ENCODE results near the gene HOXA13. TPM values are rescaled to one million over a fixed set of nuclear protein-coding genes. Genes with fewer than 3 reads are reported as not detected.

The HOXA13 gene
- total and polyA plus RNA-seq, 4 donors: 0.10 TPM; not detected in 3

- H3K4me1 ChIP-seq (ENCODE audit: control insufficient read depth, insufficient read depth, low read length): peaks cover 58% of the 10 kb centered on the region
- WGBS (ENCODE audit: insufficient coverage): 1% methylated on average over 41 of the region's 43 CpGs
These were observed 43.7 kb upstream of the HOXA13 start for GRCh38 chr7:27243340-27244163.

GRCh38 chr7:27242555-27243339 is 42.9 kb upstream of the HOXA13 start, which contains the start of gene EVX1:
TSS of gene EVX1 (plus strand) at chr7:27242802. CDS start at chr7:27243031, 229 bp downstream.
- Histone ChIP-seq H3K4me3 (ENCODE audit: low read depth, low read length) (no peak within 1 kb of the TSS), H3K27me3 (ENCODE audit: control insufficient read depth, insufficient read depth, low read length) (peaks cover 99% of the 10 kb centered on the region), H3K9me3 (ENCODE audit: control insufficient read depth, insufficient read depth, low read length) (no peaks in the 10 kb centered on the region), H3K27ac (ENCODE audit: low read depth, low read length) (no peak within 1 kb of the TSS), H3K4me1 (ENCODE audit: control insufficient read depth, insufficient read depth, low read length) (peaks cover 58% of the 10 kb centered on the region), H3K36me3 (ENCODE audit: control insufficient read depth, insufficient read depth, low read length) (no peaks in the 10 kb centered on the region)
- WGBS (ENCODE audit: insufficient coverage): under 1% methylated on average over 52 of the region's 62 CpGs
- peak in 1 of 6 donors; percentile 74 for DNase-seq (ENCODE audit: low read depth in 4 of 6, low spot score in 6 of 6)

More at GRCh38 chr7:27243340-27244163, 43.7 kb upstream of the HOXA13 start:
- Histone ChIP-seq H3K9me3 (ENCODE audit: control insufficient read depth, insufficient read depth, low read length) (no peaks in the 10 kb centered on the region), H3K27me3 (ENCODE audit: control insufficient read depth, insufficient read depth, low read length) (peaks cover 99% of the 10 kb centered on the region), H3K4me3 (ENCODE audit: low read depth, low read length) (no peak overlapping the region), H3K27ac (ENCODE audit: low read depth, low read length) (no peak overlapping the region), H3K36me3 (ENCODE audit: control insufficient read depth, insufficient read depth, low read length) (no peaks in the 10 kb centered on the region)
- no peak for DNase-seq (ENCODE audit: low read depth in 4 of 6, low spot score in 6 of 6)

- Histone ChIP-seq H3K4me1 (ENCODE audit: control insufficient read depth, insufficient read depth, low read length) (peaks cover 58% of the 10 kb centered on the region), H3K4me3 (ENCODE audit: low read depth, low read length) (no peak overlapping the region), H3K9me3 (ENCODE audit: control insufficient read depth, insufficient read depth, low read length) (no peaks in the 10 kb centered on the region), H3K27ac (ENCODE audit: low read depth, low read length) (no peak overlapping the region), H3K36me3 (ENCODE audit: control insufficient read depth, insufficient read depth, low read length) (no peaks in the 10 kb centered on the region), H3K27me3 (ENCODE audit: control insufficient read depth, insufficient read depth, low read length) (peaks cover 99% of the 10 kb centered on the region)
- 2% methylated on average over 14 of the region's 14 CpGs for WGBS (ENCODE audit: insufficient coverage)
- no peak for DNase-seq (ENCODE audit: low read depth in 4 of 6, low spot score in 6 of 6)
These were observed 42.3 kb upstream of the HOXA13 start for GRCh38 chr7:27242154-27242553.

GRCh38 chr7:27241189-27242056 is 41.5 kb upstream of the HOXA13 start:
- Histone ChIP-seq H3K9me3 (ENCODE audit: control insufficient read depth, insufficient read depth, low read length) (no peaks in the 10 kb centered on the region), H3K4me1 (ENCODE audit: control insufficient read depth, insufficient read depth, low read length) (peaks cover 56% of the 10 kb centered on the region), H3K27me3 (ENCODE audit: control insufficient read depth, insufficient read depth, low read length) (peaks cover 99% of the 10 kb centered on the region), H3K4me3 (ENCODE audit: low read depth, low read length) (no peak overlapping the region), H3K27ac (ENCODE audit: low read depth, low read length) (no peak overlapping the region), H3K36me3 (ENCODE audit: control insufficient read depth, insufficient read depth, low read length) (no peaks in the 10 kb centered on the region)
- WGBS (ENCODE audit: insufficient coverage): 10% methylated on average over 7 of the region's 17 CpGs
- DNase-seq (ENCODE audit: low read depth in 4 of 6, low spot score in 6 of 6): no peak

GRCh38 chr7:27240015-27240731 is 40.3 kb upstream of the HOXA13 start:
- Histone ChIP-seq H3K27ac (ENCODE audit: low read depth, low read length) (no peak overlapping the region), H3K27me3 (ENCODE audit: control insufficient read depth, insufficient read depth, low read length) (peaks cover 100% of the 10 kb centered on the region), H3K4me3 (ENCODE audit: low read depth, low read length) (no peak overlapping the region), H3K4me1 (ENCODE audit: control insufficient read depth, insufficient read depth, low read length) (peaks cover 56% of the 10 kb centered on the region), H3K36me3 (ENCODE audit: control insufficient read depth, insufficient read depth, low read length) (no peaks in the 10 kb centered on the region), H3K9me3 (ENCODE audit: control insufficient read depth, insufficient read depth, low read length) (no peaks in the 10 kb centered on the region)
- WGBS (ENCODE audit: insufficient coverage): 4% methylated on average over 17 of the region's 18 CpGs
- no peak for DNase-seq (ENCODE audit: low read depth in 4 of 6, low spot score in 6 of 6)

GRCh38 chr7:27239387-27240014 is 39.6 kb upstream of the HOXA13 start:
- WGBS (ENCODE audit: insufficient coverage): 1% methylated on average over 41 of the region's 55 CpGs
- no peak overlapping the region for H3K4me3 ChIP-seq (ENCODE audit: low read depth, low read length)
- H3K27ac ChIP-seq (ENCODE audit: low read depth, low read length): no peak overlapping the region
- peak in 1 of 6 donors; percentile 60 for DNase-seq (ENCODE audit: low read depth in 4 of 6, low spot score in 6 of 6)
- no peaks in the 10 kb centered on the region for H3K9me3 ChIP-seq (ENCODE audit: control insufficient read depth, insufficient read depth, low read length)
- no peaks in the 10 kb centered on the region for H3K36me3 ChIP-seq (ENCODE audit: control insufficient read depth, insufficient read depth, low read length)
- H3K4me1 ChIP-seq (ENCODE audit: control insufficient read depth, insufficient read depth, low read length): peaks cover 50% of the 10 kb centered on the region
- peaks cover 99% of the 10 kb centered on the region for H3K27me3 ChIP-seq (ENCODE audit: control insufficient read depth, insufficient read depth, low read length)

GRCh38 chr7:27238979-27239386 is 39.1 kb upstream of the HOXA13 start:
- Histone ChIP-seq H3K4me1 (ENCODE audit: control insufficient read depth, insufficient read depth, low read length) (peaks cover 49% of the 10 kb centered on the region), H3K4me3 (ENCODE audit: low read depth, low read length) (no peak overlapping the region), H3K36me3 (ENCODE audit: control insufficient read depth, insufficient read depth, low read length) (no peaks in the 10 kb centered on the region), H3K27me3 (ENCODE audit: control insufficient read depth, insufficient read depth, low read length) (peaks cover 97% of the 10 kb centered on the region), H3K9me3 (ENCODE audit: control insufficient read depth, insufficient read depth, low read length) (no peaks in the 10 kb centered on the region), H3K27ac (ENCODE audit: low read depth, low read length) (no peak overlapping the region)
- DNase-seq (ENCODE audit: low read depth in 4 of 6, low spot score in 6 of 6): no peak
- 27% methylated on average over 12 of the region's 15 CpGs for WGBS (ENCODE audit: insufficient coverage)

- 80% methylated on average over 1 of the region's 1 CpG for WGBS (ENCODE audit: insufficient coverage)
- H3K27me3 ChIP-seq (ENCODE audit: control insufficient read depth, insufficient read depth, low read length): peaks cover 86% of the 10 kb centered on the region
- no peaks in the 10 kb centered on the region for H3K36me3 ChIP-seq (ENCODE audit: control insufficient read depth, insufficient read depth, low read length)
- H3K4me3 ChIP-seq (ENCODE audit: low read depth, low read length): no peak overlapping the region
- DNase-seq (ENCODE audit: low read depth in 4 of 6, low spot score in 6 of 6): no peak
- H3K4me1 ChIP-seq (ENCODE audit: control insufficient read depth, insufficient read depth, low read length): peaks cover 37% of the 10 kb centered on the region
- H3K27ac ChIP-seq (ENCODE audit: low read depth, low read length): no peak overlapping the region
- H3K9me3 ChIP-seq (ENCODE audit: control insufficient read depth, insufficient read depth, low read length): no peaks in the 10 kb centered on the region
These were observed 37.9 kb upstream of the HOXA13 start for GRCh38 chr7:27237735-27238334.

Data from spinal cord (tissue), 10 donors.